Ascending aorta (tissue), 2 donors: ENCODE measurements around the gene CYP27C1. TPM values are rescaled to one million over a fixed set of nuclear protein-coding genes. Genes with fewer than 3 reads are reported as not detected.

Source experiments
- DNase-seq, 2 donors: peaks; one replicate each; pipeline ENCODE4 v3.0.0-alpha.2; 2019; ENCODE audit warnings: low spot score in 2 of 2
- H3K27ac ChIP-seq, 2 donors: fragments of 200-600 bp; sonication (generic); one replicate each; pipeline ENCODE4 v1.5.1; 2016 to 2017; ENCODE audit warnings: mild to moderate bottlenecking in 1 of 2
- H3K27me3 ChIP-seq: fragments of 200-600 bp; sonication (generic); one replicate; pipeline ENCODE4 v1.5.1; 2017
- H3K36me3 ChIP-seq, 2 donors: fragments of 200-600 bp; sonication (generic); one replicate each; pipeline ENCODE4 v1.5.1; 2016
- H3K4me1 ChIP-seq, 2 donors: fragments of 200-600 bp; sonication (generic); one replicate each; pipeline ENCODE4 v1.5.1; 2016 to 2017; ENCODE audit warnings: mild to moderate bottlenecking in 1 of 2
- H3K4me3 ChIP-seq, 2 donors: fragments of 200-600 bp; sonication (generic); one replicate each; pipeline ENCODE4 v1.5.1; 2016 to 2017; ENCODE audit warnings: mild to moderate bottlenecking in 1 of 2
- H3K9me3 ChIP-seq, 2 donors: fragments of 200-600 bp; sonication (generic); one replicate each; pipeline ENCODE4 v1.5.1; 2016
- CTCF ChIP-seq, 3 experiments: fragments of 200-600 bp in 2 of 3; fragments of 450-650 bp in 1 of 3; sonication (generic) in 2 of 3; IDR thresholded peaks; one replicate each; pipeline ENCODE4 v1.5.1; 2016 to 2019; ENCODE audit warnings: antibody characterized with exemption in 3 of 3, mild to moderate bottlenecking in 1 of 3, moderate library complexity in 1 of 3
- intact Hi-C: fragments of 100-400 bp; cut with DNase I; formaldehyde crosslinking; loops from one replicate; pipeline ENCODE4 v1.15.1; 2023
- total RNA-seq: library from RNA; depleted of rRNA; stranded (reverse); fragments of >200 nt; gene quantifications from one replicate; pipeline ENCODE4 v1.1.0, GENCODE V29; 2016

The CYP27C1 gene
- total RNA-seq, 1 donor from 2014 or later = not detected

- Histone ChIP-seq H3K27me3 (no peaks in the 10 kb centered on the region), H3K27ac (no peak overlapping the region), H3K4me3 (no peak overlapping the region), H3K36me3 (no peaks in the 10 kb centered on the region), H3K4me1 (no peaks in the 10 kb centered on the region), H3K9me3 (no peaks in the 10 kb centered on the region)
- peak in 1 of 2 donors; percentile 43 for DNase-seq
- intact Hi-C loops = no loop called here
- TF ChIP-seq CTCF (IDR thresholded peaks at IDR 0.05) = no peak
These were observed 38.2 kb downstream of the CYP27C1 start for GRCh38 chr2:127181851-127182250.

GRCh38 chr2:127179766-127180165, 40.3 kb downstream of the CYP27C1 start:
- no peaks in the 10 kb centered on the region for H3K27me3 ChIP-seq
- H3K9me3 ChIP-seq = no peaks in the 10 kb centered on the region
- no peaks in the 10 kb centered on the region for H3K36me3 ChIP-seq
- TF ChIP-seq CTCF (IDR thresholded peaks at IDR 0.05) = no peak
- no peak overlapping the region for H3K27ac ChIP-seq
- H3K4me1 ChIP-seq = peaks cover 0 to 3% of the 10 kb centered on the region in 2 donors
- intact Hi-C loops = no loop called here
- H3K4me3 ChIP-seq = no peak overlapping the region
- DNase-seq = peak in 1 of 2 donors; percentile 41

DNA sequence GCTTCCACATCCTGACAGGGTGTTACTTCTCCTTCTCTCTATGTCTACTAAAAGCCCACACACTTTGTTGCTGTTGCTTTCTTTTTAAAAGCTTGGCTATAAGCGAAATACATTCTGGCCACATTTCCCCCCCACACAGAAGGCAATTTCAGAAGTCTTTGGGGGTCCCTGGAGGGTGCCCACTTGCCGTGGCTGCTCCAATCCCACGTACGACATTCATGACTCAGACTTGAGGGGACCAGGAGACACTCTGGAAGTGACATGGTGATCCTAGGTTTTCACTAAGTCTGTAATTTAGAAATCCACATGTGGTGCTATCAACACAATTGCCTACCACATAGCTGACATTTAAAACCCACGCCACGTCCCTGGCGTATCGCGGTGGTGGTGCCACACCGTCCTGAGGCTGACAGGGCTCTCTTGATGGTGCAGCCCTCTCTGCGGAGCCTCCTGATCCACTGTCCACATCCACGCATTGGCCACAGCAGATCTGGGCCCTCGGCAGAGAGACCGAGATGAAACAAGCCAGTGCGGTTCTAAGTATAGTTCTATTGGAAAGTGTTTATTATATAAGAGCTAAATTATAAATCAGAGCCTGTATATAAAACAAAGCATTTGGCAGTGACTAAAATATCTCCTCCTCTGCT, 42.4 kb downstream of the CYP27C1 start:
- Histone ChIP-seq H3K4me3 (no peak overlapping the region), H3K9me3 (no peaks in the 10 kb centered on the region), H3K27me3 (no peaks in the 10 kb centered on the region), H3K36me3 (no peaks in the 10 kb centered on the region), H3K27ac (no peak overlapping the region), H3K4me1 (peaks cover 0 to 3% of the 10 kb centered on the region in 2 donors)
- intact Hi-C loops = no loop called here
- peak in 1 of 2 donors; percentile 42 for DNase-seq
- no peak for TF ChIP-seq CTCF (IDR thresholded peaks at IDR 0.05)

DNA sequence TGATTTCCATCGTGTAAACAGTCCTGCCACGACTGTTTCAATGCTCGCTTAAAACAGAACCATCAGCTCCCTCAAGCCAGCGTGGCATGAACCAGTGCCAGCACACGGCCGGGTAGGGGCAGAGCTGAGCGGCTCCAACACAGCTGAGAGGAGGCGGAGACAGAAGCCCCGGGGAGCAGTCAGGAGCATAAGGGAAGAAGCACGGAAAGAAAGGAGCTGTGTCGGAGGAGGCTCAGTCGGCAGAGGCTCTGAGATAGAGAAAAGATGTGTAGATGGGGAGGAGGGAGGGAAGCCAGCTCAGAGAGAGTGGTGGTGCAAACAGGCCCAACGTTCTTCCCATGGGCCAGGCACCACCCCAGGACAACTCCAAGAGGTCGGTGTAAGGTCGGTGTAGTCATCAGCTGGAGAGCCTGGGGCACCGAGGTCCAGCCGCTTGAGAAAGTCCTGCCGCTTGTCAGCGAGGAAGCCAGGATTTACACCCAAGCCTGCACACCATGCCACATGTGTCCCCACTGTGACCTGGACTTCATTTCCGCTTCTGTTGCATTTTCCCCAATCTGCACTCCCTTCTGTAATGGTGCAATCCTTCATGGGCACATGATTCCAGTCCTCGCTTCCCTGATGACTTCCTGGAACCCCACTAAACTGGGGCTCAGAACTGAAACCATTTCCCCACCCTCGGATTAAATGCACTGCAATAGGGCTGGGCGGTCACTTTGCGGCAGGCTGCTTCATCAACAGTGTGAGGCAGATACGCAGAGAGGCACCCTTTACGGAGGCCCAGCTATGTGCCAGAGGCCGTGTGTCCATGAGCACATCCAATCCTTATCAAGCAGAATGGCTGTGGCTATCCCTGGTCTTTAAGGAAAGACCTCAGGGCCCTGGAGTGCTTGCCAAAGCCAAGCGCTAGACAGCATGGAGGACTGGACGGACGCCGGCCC, 43.5 kb downstream of the CYP27C1 start:
- TF ChIP-seq CTCF (IDR thresholded peaks at IDR 0.05) = no peak
- DNase-seq = peak in 1 of 2 donors; percentile 68
- Histone ChIP-seq H3K4me1 (peaks cover 0 to 3% of the 10 kb centered on the region in 2 donors), H3K4me3 (no peak overlapping the region), H3K27me3 (no peaks in the 10 kb centered on the region), H3K27ac (peak overlapping the region in 1 of 2 donors; percentile 44), H3K9me3 (no peaks in the 10 kb centered on the region), H3K36me3 (no peaks in the 10 kb centered on the region)
- intact Hi-C loops = no loop called here

DNA sequence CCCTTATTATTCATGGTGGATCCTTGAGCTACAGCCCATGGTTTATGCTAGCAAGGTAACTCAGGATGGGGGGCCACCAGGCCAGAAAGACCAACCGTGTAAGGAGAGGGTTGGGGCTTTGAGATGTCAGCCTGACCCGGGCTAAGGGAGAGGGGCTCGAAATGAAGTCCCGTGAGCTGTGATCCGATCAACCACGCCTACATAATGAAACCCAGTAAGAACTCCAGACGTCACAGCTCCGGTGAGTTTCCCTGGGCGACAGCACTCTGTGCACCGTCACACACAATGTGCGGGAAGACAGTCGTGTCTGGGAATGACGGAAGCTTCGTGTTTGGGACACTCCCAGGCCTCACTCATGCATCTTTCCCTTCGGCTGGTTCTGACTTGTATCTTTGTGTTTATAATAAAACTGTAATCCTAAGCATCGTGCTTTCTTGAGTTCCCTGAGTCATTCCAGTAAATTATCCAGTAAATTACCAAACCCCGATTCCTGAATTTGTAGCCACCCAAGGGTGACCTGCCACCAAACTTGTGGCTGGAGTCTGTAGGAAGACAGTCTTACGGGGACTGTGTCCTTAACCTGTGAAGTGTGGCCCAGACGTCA, 44.2 kb downstream of the CYP27C1 start:
- Histone ChIP-seq H3K9me3 (no peaks in the 10 kb centered on the region), H3K27me3 (no peaks in the 10 kb centered on the region), H3K27ac (peak overlapping the region in 1 of 2 donors; percentile 44), H3K4me1 (peaks cover 0 to 3% of the 10 kb centered on the region in 2 donors), H3K4me3 (no peak overlapping the region), H3K36me3 (no peaks in the 10 kb centered on the region)
- DNase-seq = peak in 1 of 2 donors; percentile 62
- intact Hi-C loops = no loop called here
- TF ChIP-seq CTCF (IDR thresholded peaks at IDR 0.05) = no peak
